ENCODE measurements around the gene DNMT3B. TPM values are rescaled to one million over a fixed set of nuclear protein-coding genes. Genes with fewer than 3 reads are reported as not detected.

Gene DNMT3B
- total RNA-seq, 1 donor from 2014 or later = 15.4 TPM

- Mint-ChIP-seq H3K9me3 (ENCODE audit: low read depth) (no peaks in the 10 kb centered on the region), H3K36me3 (ENCODE audit: insufficient read depth) (peaks cover 4% of the 10 kb centered on the region), H3K27me3 (no peaks in the 10 kb centered on the region), H3K4me3 (ENCODE audit: low read depth) (no peak overlapping the region), H3K27ac (no peak overlapping the region), H3K4me1 (ENCODE audit: low read depth) (no peaks in the 10 kb centered on the region)
- no peak for TF ChIP-seq CTCF (IDR thresholded peaks at IDR 0.05; ENCODE audit: unreplicated experiment)
- no peak for DNase-seq (ENCODE audit: low spot score, unreplicated experiment)
Observed at GRCh38 chr20:32784369-32785080, 22.3 kb downstream of the DNMT3B start.

- H3K4me3 Mint-ChIP-seq (ENCODE audit: low read depth) = no peak overlapping the region
- H3K27ac Mint-ChIP-seq = no peak overlapping the region
- TF ChIP-seq CTCF (IDR thresholded peaks at IDR 0.05; ENCODE audit: unreplicated experiment) = no peak
Observed at GRCh38 chr20:32786059-32786760, 24.0 kb downstream of the DNMT3B start.

DNA sequence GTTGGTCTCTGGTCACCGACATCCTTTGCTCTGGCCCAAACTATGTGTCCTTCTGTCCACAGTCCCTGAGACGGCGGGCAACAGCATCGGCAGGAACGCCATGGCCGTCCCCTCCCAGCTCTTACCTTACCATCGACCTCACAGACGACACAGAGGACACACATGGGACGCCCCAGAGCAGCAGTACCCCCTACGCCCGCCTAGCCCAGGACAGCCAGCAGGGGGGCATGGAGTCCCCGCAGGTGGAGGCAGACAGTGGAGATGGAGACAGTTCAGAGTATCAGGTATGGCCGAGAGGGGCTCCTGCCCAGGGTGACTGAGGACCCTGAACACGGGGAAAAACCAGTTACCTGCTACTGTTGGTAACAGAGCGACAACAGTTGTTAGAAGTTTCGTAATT is 25.0 kb downstream of the DNMT3B start:
- Mint-ChIP-seq H3K4me1 (ENCODE audit: low read depth) (no peaks in the 10 kb centered on the region), H3K9me3 (ENCODE audit: low read depth) (no peaks in the 10 kb centered on the region), H3K27ac (no peak overlapping the region), H3K4me3 (ENCODE audit: low read depth) (no peak overlapping the region), H3K27me3 (no peaks in the 10 kb centered on the region), H3K36me3 (ENCODE audit: insufficient read depth) (peaks cover 4% of the 10 kb centered on the region)
- TF ChIP-seq CTCF (IDR thresholded peaks at IDR 0.05; ENCODE audit: unreplicated experiment) = no peak
- DNase-seq (ENCODE audit: low spot score, unreplicated experiment) = no peak

More at GRCh38 chr20:32786059-32786760, 24.0 kb downstream of the DNMT3B start:
- Mint-ChIP-seq H3K4me1 (ENCODE audit: low read depth) (no peaks in the 10 kb centered on the region), H3K9me3 (ENCODE audit: low read depth) (no peaks in the 10 kb centered on the region), H3K27me3 (no peaks in the 10 kb centered on the region), H3K36me3 (ENCODE audit: insufficient read depth) (peaks cover 4% of the 10 kb centered on the region)
- DNase-seq (ENCODE audit: low spot score, unreplicated experiment) = no peak

GRCh38 chr20:32789896-32790750 is 27.9 kb downstream of the DNMT3B start:
- H3K27ac Mint-ChIP-seq = no peak overlapping the region
- no peaks in the 10 kb centered on the region for H3K4me1 Mint-ChIP-seq (ENCODE audit: low read depth)
- TF ChIP-seq CTCF (IDR thresholded peaks at IDR 0.05; ENCODE audit: unreplicated experiment) = peak; percentile 99
- no peaks in the 10 kb centered on the region for H3K27me3 Mint-ChIP-seq
- H3K9me3 Mint-ChIP-seq (ENCODE audit: low read depth) = no peaks in the 10 kb centered on the region
- DNase-seq (ENCODE audit: low spot score, unreplicated experiment) = peak; percentile 80
- peaks cover 4% of the 10 kb centered on the region for H3K36me3 Mint-ChIP-seq (ENCODE audit: insufficient read depth)
- no peak overlapping the region for H3K4me3 Mint-ChIP-seq (ENCODE audit: low read depth)

DNA sequence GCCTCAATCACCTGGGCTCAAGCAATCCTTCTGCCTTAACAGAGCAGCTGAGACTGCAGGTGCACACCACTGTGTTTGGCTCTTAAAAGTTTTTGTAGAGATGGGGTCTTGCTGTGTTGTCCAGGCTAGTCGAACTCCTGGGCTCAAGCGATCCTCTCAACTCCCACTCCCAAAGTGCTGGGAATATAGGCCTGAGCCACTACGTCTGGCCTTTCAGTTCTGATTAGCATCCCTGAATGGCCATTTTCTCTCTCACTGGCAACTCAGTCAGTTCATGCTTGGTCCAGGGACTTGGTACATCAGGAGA is 28.5 kb downstream of the DNMT3B start:
- H3K27me3 Mint-ChIP-seq = no peaks in the 10 kb centered on the region
- no peak for TF ChIP-seq CTCF (IDR thresholded peaks at IDR 0.05; ENCODE audit: unreplicated experiment)
- DNase-seq (ENCODE audit: low spot score, unreplicated experiment) = no peak
- no peak overlapping the region for H3K27ac Mint-ChIP-seq
- no peak overlapping the region for H3K4me3 Mint-ChIP-seq (ENCODE audit: low read depth)
- no peaks in the 10 kb centered on the region for H3K4me1 Mint-ChIP-seq (ENCODE audit: low read depth)
- H3K36me3 Mint-ChIP-seq (ENCODE audit: insufficient read depth) = peaks cover 6% of the 10 kb centered on the region
- no peaks in the 10 kb centered on the region for H3K9me3 Mint-ChIP-seq (ENCODE audit: low read depth)
